DND-41 (cell line): Measurements from ENCODE around the gene NUP214.

Experiments used
- EZH2 ChIP-seq: IDR thresholded peaks from 3 replicates; pipeline ENCODE4 v1.6.1; 2012; ENCODE audit warnings: borderline replicate concordance, low read depth, mild to moderate bottlenecking, moderate library complexity, low read length, inconsistent platforms; ENCODE audit not compliant: severe bottlenecking
- TF ChIP-seq, protein P1 (sequence below): IDR thresholded peaks from 2 replicates; pipeline ENCODE4 v1.5.1; 2012; ENCODE audit warnings: borderline replicate concordance, low read length, moderate library complexity, mild to moderate bottlenecking; ENCODE audit not compliant: poor library complexity, severe bottlenecking; ENCODE audit errors: extremely low read depth

DNA sequence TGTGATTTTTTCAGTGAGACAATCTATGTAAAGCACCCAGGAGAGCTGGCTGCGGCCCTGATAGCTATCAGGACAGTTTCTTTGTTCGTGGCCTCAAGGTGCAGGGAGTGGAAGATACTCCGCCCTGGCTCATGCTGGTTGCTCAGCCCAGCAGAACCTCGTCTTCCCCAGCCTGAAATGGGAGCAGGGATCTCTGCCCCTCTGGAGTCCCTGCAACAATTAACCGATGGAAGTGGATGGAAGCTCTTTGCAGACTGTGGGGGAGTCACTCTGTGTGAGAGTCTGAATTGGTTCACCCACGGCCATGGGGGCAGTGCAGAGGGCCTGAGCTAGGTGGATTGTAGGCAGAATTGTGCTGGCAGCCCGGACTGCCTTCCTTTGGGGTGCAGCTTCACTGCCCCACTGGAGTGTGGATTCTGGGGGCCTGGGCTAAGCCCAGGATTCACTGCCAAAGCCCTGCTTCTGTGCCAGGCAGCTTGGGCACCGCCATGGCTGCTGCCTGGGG, 26.2 kb upstream of the NUP214 start:
- TF ChIP-seq, protein P1, sequence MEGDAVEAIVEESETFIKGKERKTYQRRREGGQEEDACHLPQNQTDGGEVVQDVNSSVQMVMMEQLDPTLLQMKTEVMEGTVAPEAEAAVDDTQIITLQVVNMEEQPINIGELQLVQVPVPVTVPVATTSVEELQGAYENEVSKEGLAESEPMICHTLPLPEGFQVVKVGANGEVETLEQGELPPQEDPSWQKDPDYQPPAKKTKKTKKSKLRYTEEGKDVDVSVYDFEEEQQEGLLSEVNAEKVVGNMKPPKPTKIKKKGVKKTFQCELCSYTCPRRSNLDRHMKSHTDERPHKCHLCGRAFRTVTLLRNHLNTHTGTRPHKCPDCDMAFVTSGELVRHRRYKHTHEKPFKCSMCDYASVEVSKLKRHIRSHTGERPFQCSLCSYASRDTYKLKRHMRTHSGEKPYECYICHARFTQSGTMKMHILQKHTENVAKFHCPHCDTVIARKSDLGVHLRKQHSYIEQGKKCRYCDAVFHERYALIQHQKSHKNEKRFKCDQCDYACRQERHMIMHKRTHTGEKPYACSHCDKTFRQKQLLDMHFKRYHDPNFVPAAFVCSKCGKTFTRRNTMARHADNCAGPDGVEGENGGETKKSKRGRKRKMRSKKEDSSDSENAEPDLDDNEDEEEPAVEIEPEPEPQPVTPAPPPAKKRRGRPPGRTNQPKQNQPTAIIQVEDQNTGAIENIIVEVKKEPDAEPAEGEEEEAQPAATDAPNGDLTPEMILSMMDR: no peak
- no peak for TF ChIP-seq EZH2
